HCEC 1CT (cell line): ENCODE measurements around the gene SLC8B1.
A peak's percentile ranks its signal among the peaks of the same experiment; 100 is the strongest.
"Not testable (repeated sequence)": the region's sequence is repeated elsewhere in the genome, so short reads cannot be mapped to it uniquely, and the experiment has no call there.

Experiments used
- DNase-seq: peaks from one replicate; pipeline ENCODE4 v3.0.0-alpha.2; 2017

The SLC8B1 gene

DNA sequence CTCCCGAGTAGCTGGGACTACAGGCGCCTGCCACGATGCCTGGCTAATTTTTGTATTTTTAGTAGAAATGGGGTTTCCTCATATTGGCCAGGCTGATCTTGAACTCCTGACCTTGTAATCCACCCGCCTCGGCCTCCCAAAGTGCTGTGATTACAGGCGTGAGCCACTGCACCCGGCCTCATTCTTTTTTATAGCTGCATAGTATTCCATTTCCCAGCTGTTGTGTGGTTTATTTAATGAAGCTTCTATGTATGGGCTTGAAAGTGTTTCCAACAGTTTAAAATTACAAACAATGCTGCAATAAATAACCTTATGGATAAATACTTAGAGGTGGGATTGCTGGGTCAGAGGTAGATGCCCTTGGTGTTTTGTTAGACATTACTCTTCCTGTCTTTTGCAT, 19.3 kb upstream of the SLC8B1 start:
- not testable (repeated sequence) for DNase-seq

DNA sequence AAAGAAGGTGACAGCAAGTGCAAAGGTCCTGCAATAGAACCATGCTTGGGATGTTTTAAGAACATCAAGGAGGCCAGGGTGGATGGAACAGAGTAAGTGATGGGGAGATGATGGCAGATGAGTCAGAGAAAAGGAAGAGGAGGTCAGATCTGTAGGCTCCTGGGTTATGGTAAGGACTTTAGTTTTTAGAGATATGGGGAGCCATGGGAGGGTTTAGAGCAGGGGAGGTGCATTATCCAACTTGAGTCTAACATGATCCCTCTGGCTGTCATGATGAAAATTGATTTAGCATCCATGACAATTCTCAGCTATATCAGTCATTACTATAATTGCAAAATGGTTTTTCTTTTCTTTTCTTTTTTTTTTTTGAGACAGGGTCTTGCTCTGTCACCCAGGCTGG, 16.2 kb upstream of the SLC8B1 start:
- no peak for DNase-seq

DNA sequence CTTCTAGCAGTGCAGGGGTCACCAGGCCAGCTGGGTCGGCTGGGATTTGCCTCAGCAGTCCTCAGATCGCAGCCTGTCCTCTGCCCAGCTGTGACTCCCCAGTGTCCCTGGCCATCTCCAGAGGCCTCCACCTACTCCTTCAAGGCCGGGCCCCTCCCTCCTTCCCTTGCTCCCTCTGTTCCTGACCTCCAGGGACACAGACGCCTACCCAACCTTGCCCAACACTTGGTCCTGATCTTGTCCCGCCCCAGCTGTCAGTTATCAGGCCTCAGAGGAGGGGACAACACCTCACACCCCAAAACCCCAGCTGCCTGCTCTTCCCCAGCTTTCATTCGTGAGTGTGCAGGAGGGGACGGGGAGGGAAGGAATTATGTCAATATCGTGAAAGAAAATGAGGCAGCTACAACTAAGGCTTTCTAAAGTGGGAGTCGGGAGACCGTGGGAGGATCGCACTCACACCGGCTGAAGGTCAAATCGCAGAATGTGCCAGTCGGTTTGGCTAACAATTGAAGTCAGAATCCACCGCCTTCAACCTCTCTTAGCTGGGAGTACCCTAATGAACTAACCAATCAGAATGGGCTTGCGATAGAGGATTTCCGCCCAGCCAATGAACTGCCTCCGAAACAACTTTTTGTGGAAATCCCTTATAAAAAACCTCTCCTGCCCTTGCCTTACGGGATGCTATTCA, 14.1 kb upstream of the SLC8B1 start:
- DNase-seq = no peak

DNA sequence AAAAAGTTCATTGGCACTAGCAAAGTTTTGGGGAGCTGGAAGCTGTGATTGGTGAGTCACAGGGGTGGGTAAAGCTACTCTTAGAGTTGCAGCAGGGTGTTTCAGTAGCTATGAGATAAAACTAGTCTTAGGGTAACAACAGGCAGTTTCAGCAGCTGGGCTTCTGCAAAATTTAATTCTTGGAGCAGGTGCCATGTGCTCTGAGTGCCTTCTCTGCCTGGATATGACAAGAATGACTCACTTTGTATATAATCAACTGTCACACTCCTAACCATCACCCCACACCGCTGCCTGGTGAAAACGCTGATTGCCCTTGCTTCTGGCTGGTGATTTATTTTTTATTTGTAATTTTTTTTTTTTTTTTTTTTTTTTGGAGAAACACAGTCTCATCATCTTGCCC, 13.0 kb upstream of the SLC8B1 start:
- no peak for DNase-seq

DNA sequence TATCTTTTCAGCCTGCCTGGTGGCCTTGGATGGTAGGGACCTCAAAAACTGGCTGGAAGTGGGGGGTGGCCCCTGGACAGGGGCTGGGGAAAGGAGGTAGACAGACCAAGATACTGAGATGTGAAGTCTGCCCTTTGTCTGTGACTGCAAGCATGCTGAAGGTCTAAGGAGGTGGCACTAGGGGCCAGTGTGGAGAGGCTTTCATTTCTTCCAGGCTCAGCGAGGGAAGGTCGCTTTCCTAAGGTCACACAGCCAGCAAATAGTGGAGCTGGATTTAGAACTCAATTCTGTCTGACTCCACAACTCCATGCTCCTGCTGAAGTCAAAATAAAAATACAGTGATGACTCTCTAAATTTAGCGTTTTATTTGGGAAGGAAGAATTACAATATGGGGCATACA, 12.2 kb upstream of the SLC8B1 start:
- DNase-seq = no peak

DNA sequence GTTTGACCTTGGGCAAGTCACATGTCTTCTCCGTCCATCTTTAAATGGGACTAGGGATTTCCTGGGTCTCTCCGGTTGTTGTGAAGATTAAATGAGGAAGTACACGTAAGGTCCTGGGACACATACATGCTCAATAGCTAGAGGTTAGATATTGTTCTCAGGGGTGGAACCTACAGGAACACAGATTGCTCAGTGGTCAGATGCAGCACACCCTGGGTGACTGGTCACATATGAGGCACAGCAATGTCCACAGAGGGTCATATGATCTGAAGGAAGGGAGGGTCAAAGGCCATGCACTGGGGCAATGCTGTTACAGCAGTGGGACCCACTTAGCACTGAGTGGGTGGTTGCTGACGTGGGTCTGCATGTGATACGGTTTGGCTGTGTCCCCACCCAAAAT, 11.4 kb upstream of the SLC8B1 start:
- no peak for DNase-seq

DNA sequence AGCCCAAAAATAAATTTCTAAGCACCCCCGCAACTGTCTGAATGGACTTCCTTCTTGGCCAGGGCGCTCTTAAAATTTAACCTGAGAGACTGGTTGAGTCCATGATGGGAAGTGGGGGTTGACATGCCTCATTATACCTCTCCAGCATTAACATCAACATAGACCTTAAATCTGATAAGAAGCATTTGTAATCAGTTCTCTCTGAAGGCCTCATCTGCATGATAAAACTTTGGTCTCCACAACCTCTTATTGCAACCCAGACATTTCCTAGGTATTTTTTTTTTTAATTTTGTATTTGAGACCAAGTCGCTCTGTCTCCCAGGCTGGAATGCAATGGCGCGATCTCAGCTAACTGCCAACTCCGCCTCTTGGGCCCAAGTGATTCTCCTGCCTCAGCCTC, 10.4 kb upstream of the SLC8B1 start:
- no peak for DNase-seq

DNA sequence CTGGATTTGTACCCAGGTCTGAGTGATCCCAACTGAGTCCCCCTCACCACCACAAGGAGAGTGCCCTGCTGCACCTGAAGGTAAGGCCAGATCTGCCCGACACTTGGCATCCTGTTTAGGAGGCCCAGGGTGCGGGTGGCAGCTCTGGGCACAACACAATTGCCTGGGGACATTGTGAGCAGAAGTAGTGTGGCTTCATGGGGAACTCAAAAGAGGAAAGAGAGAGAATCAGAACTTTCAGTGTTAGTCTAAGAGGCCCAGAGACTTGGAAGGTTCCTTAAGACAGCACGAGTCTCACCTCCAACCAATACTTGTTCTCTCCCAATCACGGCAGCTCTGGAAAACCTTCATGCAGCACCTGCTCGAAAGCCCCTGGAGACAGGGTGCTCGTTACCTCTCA, 6.6 kb upstream of the SLC8B1 start:
- DNase-seq = no peak

DNA sequence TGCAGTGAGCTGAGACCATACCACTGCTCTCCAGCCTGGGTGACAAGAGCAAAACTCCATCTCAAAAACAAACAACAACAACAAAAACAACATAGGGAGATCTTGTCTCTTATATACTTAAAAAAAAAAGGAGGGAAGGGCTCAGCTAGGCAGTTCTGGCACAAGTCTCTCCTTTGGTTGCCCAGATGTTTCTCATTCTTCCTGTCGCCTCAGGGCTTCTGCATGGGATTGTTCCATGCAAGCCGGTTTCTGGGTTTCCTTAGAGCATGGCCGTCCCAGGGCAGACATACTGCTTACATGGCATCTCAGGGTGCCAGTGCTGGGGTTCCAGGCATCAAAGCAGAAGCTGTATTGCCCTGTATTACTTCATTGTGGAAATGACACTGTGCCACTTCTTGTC, 5.2 kb upstream of the SLC8B1 start:
- DNase-seq = no peak

DNA sequence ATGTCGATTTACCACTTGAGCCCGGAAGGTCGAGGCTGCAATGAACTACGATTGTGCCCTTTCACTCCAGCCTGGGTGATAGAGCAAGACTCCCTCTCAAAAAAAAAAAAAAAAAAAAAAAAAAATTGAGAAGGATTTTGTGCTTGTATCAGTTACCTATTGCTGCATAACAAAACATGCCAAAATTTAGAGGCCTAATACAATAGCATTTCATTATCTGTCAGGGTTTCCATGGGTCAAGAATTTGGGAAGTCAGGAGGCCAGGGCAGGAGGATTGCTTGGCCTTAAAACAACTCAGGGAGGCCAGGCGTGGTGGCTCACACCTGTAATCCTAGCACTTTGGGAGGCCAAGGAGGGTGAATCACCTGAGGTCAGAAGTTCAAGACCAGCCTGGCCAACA, 4.6 kb upstream of the SLC8B1 start:
- no peak for DNase-seq

DNA sequence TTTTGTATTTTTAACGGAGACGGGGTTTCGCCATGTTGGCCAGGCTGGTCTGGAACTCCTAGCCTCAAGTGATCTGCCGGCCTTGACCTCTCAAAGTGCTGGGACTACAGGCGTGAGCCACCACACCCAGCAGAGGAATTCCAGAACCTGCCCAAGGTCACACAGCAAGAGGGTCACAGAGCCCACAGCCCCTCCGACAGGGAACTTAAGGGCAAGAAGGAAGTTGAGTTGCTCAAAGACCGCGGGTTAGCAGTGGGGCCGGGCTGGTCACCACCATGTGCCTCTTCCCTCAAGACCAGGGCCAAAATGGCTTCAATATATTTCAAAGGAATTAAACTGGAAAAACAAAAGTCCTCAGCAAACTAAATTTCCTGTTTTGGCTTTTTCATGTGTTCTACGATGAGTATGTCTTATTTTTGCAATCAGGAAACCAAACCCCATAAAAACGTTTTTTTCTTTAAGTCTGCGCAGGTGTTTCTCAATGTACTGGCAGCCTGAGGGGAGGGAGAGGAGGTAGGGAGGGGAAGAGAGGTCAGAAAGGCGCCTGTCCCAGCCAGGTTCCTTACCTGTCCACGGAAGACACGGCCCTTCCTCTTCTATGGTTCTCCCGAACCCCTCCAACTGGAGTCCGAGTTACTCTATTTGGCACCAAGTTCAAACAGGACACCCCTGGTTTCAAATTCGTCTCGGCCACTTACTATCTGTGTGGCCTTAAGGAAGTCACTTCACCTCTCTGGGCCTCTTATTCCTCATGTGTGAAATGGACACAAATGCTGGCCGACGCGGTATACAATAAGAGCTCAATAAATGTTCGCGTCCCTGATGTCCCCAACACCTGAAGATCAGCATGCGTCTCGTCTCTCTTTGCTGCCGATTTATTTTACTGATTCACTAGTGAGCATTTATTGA, 778 bp downstream of the SLC8B1 start:
- DNase-seq = no peak

DNA sequence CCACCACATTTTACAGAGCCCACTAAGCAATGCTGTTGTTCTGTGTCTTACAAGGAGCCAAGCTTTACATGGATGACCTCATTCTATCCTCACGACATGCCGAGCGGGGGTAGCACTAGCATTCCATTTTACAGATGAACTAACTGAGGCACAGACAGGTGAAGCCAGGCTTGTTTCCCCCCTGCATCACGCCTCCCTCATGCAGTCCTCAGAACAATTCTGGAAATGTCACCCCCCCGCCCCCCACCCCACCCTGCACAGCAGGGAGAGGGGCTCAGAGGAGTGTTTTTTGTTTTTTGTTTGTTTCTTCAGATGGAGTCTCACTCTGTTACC, 1.5 kb downstream of the SLC8B1 start:
- no peak for DNase-seq

DNA sequence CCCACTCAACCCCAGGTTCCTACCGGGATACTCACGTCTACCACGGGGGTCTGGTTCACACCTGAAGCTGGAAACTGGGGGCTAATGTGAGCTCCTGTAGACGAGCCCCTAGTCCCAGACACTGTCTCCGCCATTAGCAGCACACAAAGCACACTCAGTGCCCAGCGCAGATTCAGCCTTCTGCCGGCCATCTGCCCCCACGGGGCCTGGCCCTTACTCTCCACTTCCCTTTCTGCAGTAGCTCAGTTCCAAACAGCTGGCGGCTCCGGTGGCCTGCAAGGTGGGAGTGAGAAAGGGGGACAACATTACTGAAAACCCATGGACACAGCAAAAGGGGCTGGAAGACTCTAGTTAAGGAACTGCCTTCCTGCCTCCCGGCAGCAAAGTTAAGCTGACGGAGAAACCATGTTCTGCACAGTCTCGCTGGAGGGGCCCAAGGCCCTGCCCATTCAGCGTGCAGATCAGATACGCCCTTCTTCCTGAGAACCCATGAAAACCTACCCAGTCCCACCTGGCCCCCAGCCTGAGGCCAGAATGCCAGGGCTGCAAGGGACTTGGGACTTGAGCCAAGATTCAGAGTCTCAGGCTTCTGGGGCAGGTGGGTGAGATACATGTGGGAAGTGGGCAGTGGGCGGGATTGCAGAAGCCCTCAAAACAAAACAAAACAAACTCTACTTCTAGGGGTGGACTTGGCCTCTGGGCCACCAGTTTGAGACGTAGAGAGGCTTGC, 2.1 kb downstream of the SLC8B1 start:
- no peak for DNase-seq

DNA sequence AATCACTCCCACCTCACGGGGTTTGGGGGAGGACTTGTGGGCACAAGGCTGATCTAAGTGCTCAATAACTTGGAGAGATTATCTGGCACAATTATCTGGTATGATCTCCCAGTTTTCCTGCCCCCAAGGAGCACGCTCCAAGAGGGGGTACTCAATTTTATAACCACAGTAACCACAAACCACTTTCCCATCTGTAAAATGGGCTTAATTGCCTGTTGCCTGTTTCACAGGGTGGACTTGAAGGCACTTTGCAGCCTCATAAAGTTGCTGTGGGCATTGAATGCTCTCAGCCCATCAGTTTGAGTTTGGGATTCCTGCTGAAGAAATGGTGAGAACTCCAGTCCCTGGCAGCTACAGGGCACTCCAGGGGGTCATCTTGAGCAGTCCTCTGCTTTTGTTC, 4.4 kb downstream of the SLC8B1 start:
- DNase-seq = no peak

DNA sequence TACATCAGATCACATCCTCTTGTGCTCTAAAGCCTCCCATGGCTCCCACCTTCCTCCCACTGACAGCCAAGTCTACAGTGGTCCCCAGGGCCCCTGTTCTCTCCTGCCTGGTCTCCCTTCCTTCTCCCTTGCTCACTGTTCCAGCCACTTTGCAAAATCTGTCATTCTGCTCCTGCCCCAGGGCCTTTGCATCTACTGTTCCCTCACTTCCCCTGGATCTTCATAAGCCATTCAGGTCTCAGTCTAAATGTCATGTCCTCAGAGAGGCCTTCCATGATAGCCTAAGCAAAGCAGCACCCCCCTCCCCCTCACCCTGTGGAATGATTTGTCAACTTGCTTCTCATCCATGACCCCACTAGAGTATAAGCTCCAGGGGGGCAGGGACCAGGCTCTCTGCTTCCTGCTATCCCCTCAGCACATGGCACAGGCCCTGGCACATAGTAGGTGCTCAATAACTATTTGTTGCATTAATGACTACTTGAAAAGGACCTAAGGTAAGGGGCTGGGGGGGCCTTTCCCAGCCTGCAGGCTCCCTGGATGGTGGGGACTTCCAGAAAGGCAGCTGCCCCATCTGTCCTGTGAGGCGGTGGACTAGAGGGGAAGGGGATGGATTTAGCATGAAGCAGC, 5.0 kb downstream of the SLC8B1 start:
- DNase-seq = no peak

DNA sequence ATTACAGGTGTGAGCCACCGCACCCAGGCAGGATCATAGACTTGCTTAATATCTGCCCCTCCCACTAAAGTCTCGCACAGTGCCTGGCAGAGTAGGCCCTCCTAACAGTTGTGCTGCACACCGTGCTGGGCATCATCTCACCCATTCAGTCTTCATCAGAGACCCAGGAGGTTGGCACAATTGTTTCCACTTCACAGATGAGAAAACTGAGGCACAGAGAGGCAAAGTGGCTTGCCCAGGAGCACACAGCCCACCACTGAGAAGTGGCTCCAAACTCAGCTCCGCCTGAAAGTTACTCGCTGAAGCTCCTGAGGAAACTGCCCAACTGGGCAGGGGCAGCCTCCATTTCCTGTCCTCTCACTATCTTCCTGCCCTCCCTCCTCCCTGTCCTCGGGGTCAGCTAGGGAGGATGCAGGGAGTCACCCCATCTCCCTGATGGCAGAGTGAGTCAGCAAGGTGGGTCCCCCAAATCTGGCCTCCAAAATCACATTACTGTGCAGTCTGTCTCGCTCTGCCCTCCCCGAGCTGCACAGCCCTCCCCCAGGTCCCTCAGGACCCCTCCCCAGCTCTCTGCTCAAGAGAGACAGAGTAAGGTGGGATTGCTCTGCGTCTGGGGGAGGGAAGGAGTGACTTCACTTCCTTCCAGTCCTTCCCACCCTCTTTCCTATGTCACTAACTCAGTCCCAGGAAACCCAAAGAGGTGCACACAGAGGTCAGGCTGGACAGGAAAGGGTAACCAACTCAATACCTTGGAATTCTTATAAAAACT, 5.7 kb downstream of the SLC8B1 start:
- peak; percentile 56 for DNase-seq

DNA sequence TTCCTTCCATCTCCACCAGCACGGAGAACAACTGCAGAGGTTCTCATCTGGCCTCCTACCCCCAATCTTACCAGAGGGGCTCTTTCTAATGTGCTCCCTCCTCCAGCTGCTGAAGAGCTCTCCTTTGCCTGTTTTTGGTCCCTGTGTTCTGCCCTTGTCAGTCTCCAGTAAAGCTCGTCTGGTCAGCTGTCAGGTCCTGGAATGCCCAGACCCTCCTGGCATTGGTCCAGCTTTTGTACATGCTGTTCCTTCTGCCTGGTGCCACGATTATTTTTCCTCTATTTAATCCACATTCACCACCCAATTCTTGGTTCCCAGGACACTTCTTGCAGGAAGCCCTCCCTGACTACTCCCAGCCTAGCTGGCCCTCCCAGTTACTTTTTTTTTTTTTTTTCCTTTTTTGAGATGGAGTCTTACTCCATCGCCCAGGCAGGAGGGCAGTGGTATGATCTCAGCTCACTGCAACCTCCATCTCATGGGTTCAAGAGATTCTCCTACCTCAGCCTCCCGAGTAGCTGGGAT, 6.5 kb downstream of the SLC8B1 start:
- DNase-seq = no peak

DNA sequence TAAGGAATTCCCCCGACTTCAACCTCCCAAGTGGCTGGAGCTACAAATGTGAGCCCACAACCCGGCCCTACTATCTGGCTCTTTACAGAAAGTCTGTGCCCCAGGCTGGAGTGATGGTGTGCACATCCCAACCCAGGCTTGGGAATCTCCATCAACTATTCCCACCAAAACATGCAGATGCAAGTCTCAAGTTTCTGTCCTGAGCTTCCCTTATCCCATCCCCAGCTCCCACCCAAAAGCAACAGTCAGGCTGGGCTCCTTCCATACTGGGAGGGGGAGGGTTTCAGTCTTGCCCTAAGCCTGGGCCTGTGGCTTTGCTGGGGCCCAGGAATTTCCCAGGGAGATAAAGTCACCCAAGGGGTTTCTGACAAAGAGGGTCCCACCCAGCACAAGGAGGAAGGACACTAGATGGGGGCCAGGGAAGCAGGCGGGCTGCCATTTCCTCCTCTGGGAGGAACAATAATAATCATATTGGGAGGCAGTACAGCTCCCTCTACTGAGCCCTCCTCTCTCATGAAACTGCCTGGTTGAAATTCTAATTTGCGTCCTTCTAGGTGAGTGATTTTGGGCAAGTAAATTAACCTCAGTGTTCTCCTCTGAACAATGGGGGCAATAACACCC, 8.0 kb downstream of the SLC8B1 start:
- no peak for DNase-seq

DNA sequence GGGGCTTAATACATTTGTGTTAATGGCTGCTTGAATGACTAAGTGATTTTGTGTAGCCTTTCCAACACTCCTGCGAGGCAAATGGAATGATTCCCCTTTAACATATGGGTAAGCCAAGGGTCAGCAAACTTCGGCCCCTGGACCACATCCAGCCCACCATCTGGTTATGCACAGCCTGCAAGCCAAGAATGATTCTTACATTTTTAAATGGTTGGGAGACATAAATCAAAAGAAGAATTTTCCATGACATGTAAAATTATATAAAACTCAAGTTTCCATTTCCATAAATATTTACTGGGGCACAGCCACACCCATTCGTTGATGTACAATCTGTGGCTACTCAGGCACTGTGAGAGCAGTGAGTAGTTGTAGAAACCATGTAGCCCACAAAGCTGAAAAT, 9.0 kb downstream of the SLC8B1 start:
- peak; percentile 98 for DNase-seq

DNA sequence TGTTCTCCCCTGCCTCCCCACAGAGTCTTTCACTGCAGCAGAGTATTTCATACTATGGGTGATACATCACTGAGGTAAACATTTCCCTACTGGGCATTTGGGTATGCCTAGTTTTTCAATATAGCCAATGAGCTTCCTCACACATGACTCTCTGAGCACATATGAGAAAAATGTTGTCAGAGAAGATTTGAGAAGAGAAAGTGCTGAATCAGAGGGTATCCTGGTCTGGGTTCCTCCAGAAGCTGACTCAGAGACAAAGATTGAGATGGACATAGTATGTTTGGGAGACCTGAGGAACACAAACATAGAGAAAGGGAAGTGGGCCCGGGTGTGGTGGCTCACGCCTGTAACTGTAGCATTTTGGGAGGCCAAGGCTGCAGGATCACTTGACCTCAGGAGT, 12.6 kb downstream of the SLC8B1 start:
- DNase-seq = peak; percentile 96

DNA sequence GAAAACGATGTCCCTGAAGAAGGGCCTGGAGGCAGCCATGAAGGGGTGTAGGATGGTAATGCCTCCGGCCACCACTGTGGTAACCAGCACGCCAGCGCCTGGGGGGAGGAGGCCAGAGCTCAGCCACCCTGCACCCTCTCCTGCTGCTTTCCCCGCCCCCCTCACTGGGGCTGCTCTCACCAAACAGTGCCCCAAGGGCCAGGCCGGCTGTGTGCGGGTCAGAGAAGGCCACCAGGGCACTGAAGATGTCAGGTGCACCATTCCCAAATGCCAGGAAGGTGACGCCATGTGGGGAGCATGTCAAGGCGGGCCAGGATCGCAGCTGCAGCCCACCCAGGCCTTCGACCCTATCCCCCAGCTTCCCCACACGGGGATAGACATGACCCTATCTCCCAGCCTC, 14.5 kb downstream of the SLC8B1 start:
- no peak for DNase-seq
